Neutrophil (primary cell): ENCODE measurements around the gene USP7.

Experiments
- H3K27ac ChIP-seq: fragments of 200-600 bp; sonication (generic); 2 replicates; pipeline ENCODE4 v1.5.1; 2016; ENCODE audit warnings: mild to moderate bottlenecking, moderate library complexity
- H3K27me3 ChIP-seq: fragments of 200-600 bp; sonication (generic); 2 replicates; pipeline ENCODE4 v1.6.0; 2016; ENCODE audit warnings: mild to moderate bottlenecking
- H3K36me3 ChIP-seq: fragments of 200-600 bp; sonication (generic); 2 replicates; pipeline ENCODE4 v1.5.1; 2017
- H3K4me1 ChIP-seq, 2 experiments: fragments of 200-600 bp in 1 of 2; sonication (generic) in 1 of 2; 1 replicate in 1 of 2; 2 replicates in 1 of 2; pipeline versions ENCODE4 v1.5.1 to v1.6.1; 2013 to 2016; ENCODE audit warnings: low read depth in 1 of 2, low read length in 1 of 2, mild to moderate bottlenecking in 1 of 2, moderate library complexity in 1 of 2; ENCODE audit not compliant: control insufficient read depth in 1 of 2, insufficient read depth in 1 of 2
- H3K4me3 ChIP-seq, 2 experiments: fragments of 200-600 bp in 1 of 2; sonication (generic) in 1 of 2; 1 replicate in 1 of 2; 2 replicates in 1 of 2; pipeline ENCODE4 v1.5.1; 2013 to 2016; ENCODE audit warnings: low read depth in 1 of 2, low read length in 1 of 2, mild to moderate bottlenecking in 1 of 2, moderate library complexity in 1 of 2
- H3K9me3 ChIP-seq: fragments of 200-600 bp; sonication (generic); 2 replicates; pipeline ENCODE4 v1.5.1; 2016
- TF ChIP-seq, protein P1 (sequence below): fragments of 200-600 bp; sonication (generic); IDR thresholded peaks from 2 replicates; pipeline ENCODE4 v1.5.1; 2016; ENCODE audit warnings: antibody characterized with exemption

The USP7 gene

GRCh38 chr16:8862309-8863130 is 101.2 kb downstream of the USP7 start:
- Histone ChIP-seq H3K27me3 (no peaks in the 10 kb centered on the region), H3K4me1 (peaks cover 8 to 13% of the 10 kb centered on the region in 2 experiments), H3K27ac (no peak overlapping the region), H3K4me3 (no peak overlapping the region), H3K9me3 (no peaks in the 10 kb centered on the region), H3K36me3 (peaks cover 25% of the 10 kb centered on the region)
- TF ChIP-seq, protein P1, sequence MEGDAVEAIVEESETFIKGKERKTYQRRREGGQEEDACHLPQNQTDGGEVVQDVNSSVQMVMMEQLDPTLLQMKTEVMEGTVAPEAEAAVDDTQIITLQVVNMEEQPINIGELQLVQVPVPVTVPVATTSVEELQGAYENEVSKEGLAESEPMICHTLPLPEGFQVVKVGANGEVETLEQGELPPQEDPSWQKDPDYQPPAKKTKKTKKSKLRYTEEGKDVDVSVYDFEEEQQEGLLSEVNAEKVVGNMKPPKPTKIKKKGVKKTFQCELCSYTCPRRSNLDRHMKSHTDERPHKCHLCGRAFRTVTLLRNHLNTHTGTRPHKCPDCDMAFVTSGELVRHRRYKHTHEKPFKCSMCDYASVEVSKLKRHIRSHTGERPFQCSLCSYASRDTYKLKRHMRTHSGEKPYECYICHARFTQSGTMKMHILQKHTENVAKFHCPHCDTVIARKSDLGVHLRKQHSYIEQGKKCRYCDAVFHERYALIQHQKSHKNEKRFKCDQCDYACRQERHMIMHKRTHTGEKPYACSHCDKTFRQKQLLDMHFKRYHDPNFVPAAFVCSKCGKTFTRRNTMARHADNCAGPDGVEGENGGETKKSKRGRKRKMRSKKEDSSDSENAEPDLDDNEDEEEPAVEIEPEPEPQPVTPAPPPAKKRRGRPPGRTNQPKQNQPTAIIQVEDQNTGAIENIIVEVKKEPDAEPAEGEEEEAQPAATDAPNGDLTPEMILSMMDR, result no peak

- Histone ChIP-seq H3K9me3 (no peaks in the 10 kb centered on the region), H3K27me3 (no peaks in the 10 kb centered on the region), H3K4me1 (peaks cover under 1 to 5% of the 10 kb centered on the region in 2 experiments), H3K36me3 (peaks cover 28% of the 10 kb centered on the region), H3K4me3 (no peak overlapping the region), H3K27ac (no peak overlapping the region)
- TF ChIP-seq, protein P1, result no peak
These were observed 102.0 kb downstream of the USP7 start for GRCh38 chr16:8861563-8862308.

DNA sequence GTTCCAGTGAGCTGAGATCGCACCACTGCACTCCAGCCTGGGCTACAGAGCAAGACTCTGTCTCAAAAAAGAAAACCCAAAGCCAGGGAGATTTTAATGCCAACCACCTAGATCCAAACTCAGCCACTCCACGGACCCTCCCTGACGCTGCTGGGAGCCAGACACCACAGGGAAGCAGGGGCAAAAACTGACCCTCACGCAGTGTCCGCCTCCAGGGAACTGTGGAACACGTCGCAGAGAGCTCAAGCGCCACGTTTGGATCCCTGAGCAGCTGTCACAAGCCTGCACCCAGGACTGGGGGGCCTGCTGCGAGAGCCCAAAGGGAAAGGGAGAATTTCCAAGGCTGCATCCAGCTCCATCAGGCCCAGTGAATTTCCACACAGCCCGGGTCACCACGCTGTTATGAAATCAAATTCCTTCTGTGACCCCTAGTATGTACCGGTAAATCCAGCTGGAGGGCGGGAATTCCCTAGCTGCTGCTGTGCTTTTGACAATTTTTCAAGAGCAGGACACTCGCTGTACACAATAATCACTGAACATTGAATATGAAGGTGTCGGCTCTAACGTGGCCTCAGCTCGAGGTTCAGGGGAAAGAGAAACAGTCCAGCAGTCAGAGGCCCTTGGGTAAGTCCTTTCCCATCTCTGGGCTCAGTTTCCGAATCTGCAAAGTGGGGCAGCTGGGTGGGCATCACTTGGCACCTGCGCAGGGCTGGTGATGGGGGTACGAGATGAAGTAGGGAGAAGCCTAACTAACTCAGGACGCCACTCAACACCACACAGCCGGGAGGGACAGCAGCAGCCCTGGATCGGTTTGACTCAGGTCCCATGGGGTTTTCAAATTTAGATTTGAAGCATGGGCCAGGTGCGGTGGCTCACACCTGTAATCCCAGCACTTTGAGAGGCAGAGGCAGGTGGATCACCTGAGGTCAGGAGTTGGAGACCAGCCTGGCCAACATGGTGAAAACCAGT is 103.5 kb downstream of the USP7 start:
- Histone ChIP-seq H3K4me1 (no peaks in the 10 kb centered on the region), H3K27me3 (no peaks in the 10 kb centered on the region), H3K36me3 (peaks cover 43% of the 10 kb centered on the region), H3K27ac (no peak overlapping the region), H3K9me3 (no peaks in the 10 kb centered on the region), H3K4me3 (no peak overlapping the region)
- TF ChIP-seq, protein P1, result no peak

GRCh38 chr16:8858994-8859912 is 104.5 kb downstream of the USP7 start:
- Histone ChIP-seq H3K9me3 (no peaks in the 10 kb centered on the region), H3K36me3 (peaks cover 52% of the 10 kb centered on the region), H3K27me3 (no peaks in the 10 kb centered on the region), H3K4me1 (no peaks in the 10 kb centered on the region), H3K4me3 (no peak overlapping the region), H3K27ac (no peak overlapping the region)
- TF ChIP-seq, protein P1, result no peak
